ENCODE measurements around the gene SECISBP2. TPM values are rescaled to one million over a fixed set of nuclear protein-coding genes. Genes with fewer than 3 reads are reported as not detected.
A peak's percentile ranks its signal among the peaks of the same experiment; 100 is the strongest.

SECISBP2 gene
- total and polyA plus RNA-seq, 7 donors, result 26.2 to 80.8 (median 40.2) TPM

DNA sequence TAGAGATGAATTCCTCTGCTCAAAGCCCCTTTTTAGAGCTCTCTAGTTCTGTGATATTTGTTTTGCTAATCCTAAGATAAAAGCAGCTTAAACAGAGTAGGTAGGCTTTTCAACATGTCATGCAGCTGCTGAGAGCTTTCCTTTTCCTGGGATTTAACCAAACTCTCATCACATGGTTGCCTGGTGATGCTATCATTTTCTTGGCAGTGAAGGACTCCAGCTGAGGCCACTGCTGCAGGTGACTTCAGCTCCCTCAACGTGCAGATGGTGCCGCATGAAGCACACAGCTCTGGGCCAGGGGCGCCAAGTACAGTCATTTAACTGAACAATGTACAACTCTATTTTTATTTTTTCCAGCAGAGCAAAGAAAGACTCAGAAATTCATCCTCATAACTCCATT is 42.2 kb downstream of the SECISBP2 start:
- intact Hi-C loops (cut with DNase I), result no loop called here
- ATAC-seq (peak; percentile 38 to 66 (median 52)), DNase-seq (peak in 1 of 2 donors; percentile 62)
- TF ChIP-seq CTCF (IDR thresholded peaks at IDR 0.05), result no peak
- Histone ChIP-seq H3K9me3 (no peaks in the 10 kb centered on the region), H3K36me3 (ENCODE audit: insufficient read depth in 1 of 2, low read depth in 1 of 2) (peaks cover 3 to 80% of the 10 kb centered on the region in 2 donors), H3K4me3 (no peak overlapping the region), H3K27ac (peak overlapping the region; percentile 81), H3K27me3 (ENCODE audit: insufficient read depth in 3 of 3, low read length in 2 of 3) (no peaks in the 10 kb centered on the region), H3K4me1 (peaks cover 26% of the 10 kb centered on the region)
- WGBS, 3 donors, result 39 to 60% (median 40%) methylated on average over 3 of the region's 3 CpGs

GRCh38 chr9:89361031-89361430 is 42.7 kb downstream of the SECISBP2 start:
- Histone ChIP-seq H3K9me3 (no peaks in the 10 kb centered on the region), H3K4me3 (no peak overlapping the region), H3K36me3 (ENCODE audit: insufficient read depth in 1 of 2, low read depth in 1 of 2) (peaks cover 3 to 75% of the 10 kb centered on the region in 2 donors), H3K27me3 (ENCODE audit: insufficient read depth in 3 of 3, low read length in 2 of 3) (no peaks in the 10 kb centered on the region), H3K4me1 (peaks cover 26% of the 10 kb centered on the region), H3K27ac (peak overlapping the region; percentile 81)
- intact Hi-C loops (cut with DNase I), result no loop called here
- 85 to 96% (median 88%) methylated on average over 6 of the region's 6 CpGs for WGBS, 3 donors
- TF ChIP-seq CTCF (IDR thresholded peaks at IDR 0.05), result no peak
- ATAC-seq, result no peak
- DNase-seq, result no peak

DNA sequence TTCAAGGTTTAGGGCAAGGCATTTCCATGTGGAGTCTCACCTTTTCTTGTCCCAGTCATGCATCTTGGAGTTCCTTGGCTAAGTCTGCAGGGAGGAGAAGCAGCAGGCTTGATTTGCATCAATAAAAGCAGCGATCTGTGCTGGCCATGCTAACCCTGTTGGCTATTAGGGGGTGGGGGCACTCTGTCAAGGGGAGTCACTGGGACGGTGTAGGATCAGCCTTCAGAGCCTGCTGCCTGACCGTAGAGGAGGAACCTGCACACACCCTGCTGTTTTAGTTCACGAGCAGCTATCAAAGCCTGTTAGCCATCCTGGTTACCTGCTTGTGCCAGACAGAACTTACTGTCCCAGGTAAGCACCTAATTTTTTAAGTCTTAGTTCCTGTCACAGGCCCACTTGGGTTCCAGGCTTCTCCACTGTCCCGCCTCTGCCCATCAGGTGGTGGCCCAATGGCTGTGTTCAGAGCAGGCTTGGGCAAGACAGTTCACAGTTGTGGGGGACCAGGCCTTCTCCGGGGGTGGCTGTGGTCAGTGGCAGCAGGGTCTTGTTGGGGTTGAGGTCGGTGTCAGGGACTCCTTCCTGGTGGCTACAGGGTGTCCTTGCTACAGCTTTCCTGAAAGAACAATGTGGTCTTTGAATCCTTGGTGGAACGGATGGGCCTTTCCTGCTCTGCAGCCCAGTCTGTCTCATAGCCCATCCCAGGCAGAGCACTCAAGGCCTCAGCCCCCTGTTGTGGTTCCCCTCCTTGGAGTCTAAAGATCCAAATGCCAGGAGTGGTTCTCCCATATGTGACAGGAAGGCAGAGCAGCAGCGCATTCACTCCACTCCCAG is 43.7 kb downstream of the SECISBP2 start:
- intact Hi-C loops (cut with DNase I), result no loop called here
- WGBS, 3 donors, result 86 to 94% (median 91%) methylated on average over 9 of the region's 9 CpGs
- H3K27me3 ChIP-seq (ENCODE audit: insufficient read depth in 3 of 3, low read length in 2 of 3), result no peaks in the 10 kb centered on the region
- DNase-seq (no peak), ATAC-seq (no peak)
- peaks cover 3 to 68% of the 10 kb centered on the region in 2 donors for H3K36me3 ChIP-seq (ENCODE audit: insufficient read depth in 1 of 2, low read depth in 1 of 2)
- H3K4me1 ChIP-seq, result peaks cover 26% of the 10 kb centered on the region
- TF ChIP-seq CTCF (IDR thresholded peaks at IDR 0.05), result no peak
- H3K4me3 ChIP-seq, result no peak overlapping the region
- no peaks in the 10 kb centered on the region for H3K9me3 ChIP-seq
- no peak overlapping the region for H3K27ac ChIP-seq

- Histone ChIP-seq H3K9me3 (no peaks in the 10 kb centered on the region), H3K27me3 (ENCODE audit: insufficient read depth in 3 of 3, low read length in 2 of 3) (no peaks in the 10 kb centered on the region), H3K4me3 (no peak overlapping the region), H3K27ac (no peak overlapping the region), H3K4me1 (peaks cover 26% of the 10 kb centered on the region), H3K36me3 (ENCODE audit: insufficient read depth in 1 of 2, low read depth in 1 of 2) (peaks cover 3 to 64% of the 10 kb centered on the region in 2 donors)
- intact Hi-C loops (cut with DNase I), result no loop called here
- ATAC-seq (no peak), DNase-seq (no peak)
- no peak for TF ChIP-seq CTCF (IDR thresholded peaks at IDR 0.05)
- WGBS, 3 donors, result 85 to 96% (median 90%) methylated on average over 10 of the region's 10 CpGs
These were observed 44.5 kb downstream of the SECISBP2 start for GRCh38 chr9:89362647-89363310.
